G401 (cell line): ENCODE measurements around the gene ARHGEF11. TPM values are rescaled to one million over a fixed set of nuclear protein-coding genes. Genes with fewer than 3 reads are reported as not detected.
A peak's percentile ranks its signal among the peaks of the same experiment; 100 is the strongest.

Experiments used
- DNase-seq: peaks from one replicate; pipeline ENCODE4 v3.0.0-alpha.2; 2015; ENCODE audit warnings: low spot score
- in situ Hi-C: cut with HindIII; loops from 2 replicates; pipeline ENCODE4 v1.10.0; 2016; ENCODE audit warnings: low sequenced_read_pairs, mixed read lengths
- total RNA-seq: library from RNA; depleted of rRNA; stranded (reverse); fragments of >200 nt; shearing (Covaris generic); gene quantifications from 2 replicates; pipeline ENCODE4 v1.2.3, GENCODE V29; 2014

ARHGEF11 gene
- total RNA-seq, 1 experiment from 2014 or later, result 23.1 TPM

DNA sequence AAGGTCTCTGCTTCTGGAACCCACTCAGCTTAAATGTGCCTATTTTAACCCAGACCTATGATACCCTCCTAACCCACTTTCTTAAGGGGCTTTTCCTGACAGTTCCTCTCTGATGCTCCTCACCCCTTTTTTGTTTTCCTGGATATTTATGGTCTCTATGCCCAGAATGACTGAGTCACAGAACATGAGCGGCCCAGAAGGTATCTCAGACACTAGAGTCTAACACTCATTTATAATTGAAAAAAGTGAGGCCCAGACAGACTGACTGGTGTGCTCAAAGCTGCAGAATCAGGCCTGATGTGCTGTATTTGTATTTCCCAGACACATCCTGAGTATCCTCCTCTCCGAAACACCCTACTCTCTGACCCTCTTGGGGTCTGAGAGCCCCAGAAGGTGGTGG is 81.1 kb downstream of the ARHGEF11 start:
- in situ Hi-C loops, result no loop called here
- no peak for DNase-seq

DNA sequence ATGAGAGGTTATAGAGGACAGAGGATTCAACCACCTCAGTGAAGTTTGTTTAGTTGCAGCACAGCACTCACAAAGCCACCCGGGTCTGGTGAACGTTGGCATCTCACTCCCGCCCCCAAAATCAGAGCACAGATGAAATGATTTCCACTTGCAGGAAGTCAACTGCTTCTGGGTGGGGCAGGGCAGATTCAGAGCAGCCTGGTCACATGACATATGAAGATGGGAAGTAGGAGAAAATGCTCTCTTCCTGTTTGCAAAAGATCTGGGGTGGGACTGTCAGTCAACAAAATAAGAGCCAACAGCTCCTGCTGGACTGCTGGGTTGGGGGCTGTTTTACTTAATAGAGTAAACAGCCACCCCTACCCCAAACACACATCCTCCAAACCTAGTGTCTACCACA is 81.9 kb downstream of the ARHGEF11 start:
- DNase-seq, result no peak
- in situ Hi-C loops, result no loop called here

DNA sequence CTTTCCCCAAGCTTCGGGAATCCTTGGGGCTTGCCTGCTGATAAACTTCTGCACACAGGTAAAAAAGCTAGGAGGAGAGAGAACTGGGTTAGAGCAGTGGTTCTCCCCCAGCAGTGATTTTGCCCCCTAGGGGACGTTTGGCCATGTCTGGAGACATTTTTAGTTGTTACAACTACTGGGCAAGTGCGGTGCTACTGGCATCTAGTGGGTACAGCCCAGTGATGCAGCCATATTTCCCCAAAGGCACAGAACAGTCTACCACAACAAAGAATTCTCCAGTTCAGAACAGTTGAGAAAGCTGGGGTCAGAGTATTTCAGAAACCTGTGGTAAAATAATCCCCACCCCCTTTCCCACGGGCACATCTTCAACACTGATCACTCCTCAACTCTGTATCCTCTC is 83.8 kb downstream of the ARHGEF11 start:
- in situ Hi-C loops, result no loop called here

DNA sequence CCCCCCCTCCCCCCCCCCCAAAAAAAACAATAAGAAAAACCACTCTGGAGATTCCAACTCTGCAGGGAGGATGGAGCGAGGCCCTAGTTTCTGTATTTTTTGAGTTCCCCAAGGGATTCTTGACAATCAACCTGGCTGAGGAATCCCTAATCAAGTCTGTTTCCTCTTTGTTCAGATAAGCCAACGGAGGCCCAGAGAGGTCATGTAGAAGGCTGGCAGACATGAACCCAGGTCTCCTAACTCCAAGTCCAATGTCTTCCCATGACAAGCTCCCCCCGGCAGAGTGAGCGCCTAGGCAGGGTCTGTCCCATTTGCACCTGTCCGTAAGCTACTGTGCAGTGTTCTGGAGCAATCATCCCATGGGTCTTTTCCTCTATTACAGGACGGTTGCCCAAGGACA is 85.6 kb downstream of the ARHGEF11 start:
- DNase-seq, result no peak
- in situ Hi-C loops, result no loop called here

More for the DNA sequence above, 83.8 kb downstream of the ARHGEF11 start:
- DNase-seq, result no peak

DNA sequence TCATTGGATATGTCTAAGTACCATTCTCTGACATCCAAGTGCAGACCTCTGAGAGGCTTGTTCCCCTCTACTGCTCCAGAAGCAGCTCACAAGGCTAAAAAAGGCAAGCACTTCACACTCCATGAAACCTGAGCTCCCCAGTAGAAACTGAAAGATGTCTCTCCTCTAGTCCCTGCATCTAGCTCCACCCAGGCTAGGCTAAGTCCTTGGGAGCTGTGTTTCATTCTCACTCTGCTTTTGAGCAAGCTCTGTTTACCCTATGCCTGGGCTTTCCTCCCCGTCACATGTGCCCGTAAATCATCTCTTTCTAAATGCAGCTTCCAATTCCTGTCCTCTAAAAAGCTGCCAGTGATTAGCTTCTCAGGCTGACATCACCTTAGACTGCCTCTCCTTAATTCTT is 86.1 kb downstream of the ARHGEF11 start:
- in situ Hi-C loops, result no loop called here
- DNase-seq, result no peak

DNA sequence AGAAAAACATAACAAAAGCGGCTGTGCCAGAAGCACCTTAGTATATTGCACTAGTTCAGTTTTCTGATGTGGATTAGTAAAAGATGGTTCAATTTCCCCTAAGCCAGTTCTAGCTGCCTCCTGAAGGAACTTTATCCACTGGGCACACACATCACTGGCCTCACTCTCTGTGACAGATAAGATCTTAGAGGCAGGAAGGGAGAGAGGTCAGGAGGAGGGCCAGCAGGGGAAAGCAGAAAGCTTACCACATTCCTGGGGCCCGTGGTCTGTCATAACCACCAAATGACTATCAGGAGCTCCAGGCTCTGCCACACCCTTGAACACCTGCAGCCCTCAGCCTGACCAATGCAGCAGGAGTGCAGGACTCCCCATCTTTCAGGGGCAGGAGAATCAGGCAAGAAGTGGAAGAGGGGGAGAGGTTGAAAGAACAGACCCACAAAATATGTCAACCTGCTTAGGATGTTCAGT is 87.3 kb downstream of the ARHGEF11 start:
- in situ Hi-C loops, result no loop called here
- DNase-seq, result no peak

DNA sequence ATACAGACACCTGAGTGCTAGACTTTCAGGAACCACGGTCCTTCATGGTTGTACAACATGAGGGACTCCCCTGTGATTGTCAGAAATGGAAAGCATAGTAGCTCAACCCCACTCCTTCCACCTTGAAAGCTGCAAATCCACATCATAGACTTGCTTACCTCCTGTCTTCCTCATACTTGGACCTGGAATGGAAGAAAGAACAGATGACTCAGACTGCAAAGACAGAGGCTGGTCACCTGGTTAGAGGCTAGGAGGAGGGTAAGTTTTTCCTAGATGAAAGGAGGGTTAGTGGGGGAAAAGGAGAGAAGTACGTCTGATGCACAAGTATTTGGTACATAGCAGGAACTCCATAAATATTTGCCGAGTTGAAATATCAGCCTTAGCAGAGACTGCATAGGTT is 87.9 kb downstream of the ARHGEF11 start:
- in situ Hi-C loops, result no loop called here
- DNase-seq, result no peak

DNA sequence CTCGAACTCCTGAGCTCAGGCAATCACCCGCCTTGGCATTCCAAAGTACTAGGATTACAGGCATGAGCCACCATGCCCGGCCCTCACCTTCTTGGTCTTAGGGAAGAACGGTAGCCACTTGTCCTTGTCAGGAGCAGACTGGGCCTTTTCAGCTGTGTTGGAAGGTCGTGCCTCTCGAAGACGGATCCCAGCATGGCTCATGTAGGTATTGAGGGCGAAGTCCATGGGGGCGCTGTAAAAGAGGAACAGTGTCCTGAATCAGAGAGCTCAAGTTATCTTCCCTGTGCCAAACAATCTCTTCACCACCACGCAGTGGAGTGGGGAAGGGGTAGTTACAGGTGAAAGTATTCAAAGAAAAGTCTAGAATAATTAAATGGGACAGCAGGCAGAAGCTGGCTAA is 89.2 kb downstream of the ARHGEF11 start:
- DNase-seq, result no peak
- in situ Hi-C loops, result no loop called here

DNA sequence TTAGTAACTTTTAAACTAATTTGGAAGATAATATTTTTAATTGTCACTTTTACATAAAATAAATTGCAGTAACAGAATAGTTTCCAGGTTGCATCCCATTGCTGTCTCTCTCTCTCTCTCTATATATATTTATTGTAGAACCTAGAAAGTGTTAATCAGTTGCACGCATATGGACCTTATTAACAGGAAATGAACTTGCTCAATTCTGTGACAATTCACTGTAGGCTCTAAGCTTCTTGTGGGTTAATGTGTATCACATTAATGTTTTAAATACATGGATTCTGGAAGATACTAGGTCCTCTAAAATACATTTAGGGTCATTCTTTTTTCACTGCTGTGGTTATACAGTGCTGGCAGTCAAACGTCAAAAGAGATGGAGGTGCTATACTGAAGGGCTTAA is 92.0 kb downstream of the ARHGEF11 start:
- in situ Hi-C loops, result no loop called here
- DNase-seq, result no peak

DNA sequence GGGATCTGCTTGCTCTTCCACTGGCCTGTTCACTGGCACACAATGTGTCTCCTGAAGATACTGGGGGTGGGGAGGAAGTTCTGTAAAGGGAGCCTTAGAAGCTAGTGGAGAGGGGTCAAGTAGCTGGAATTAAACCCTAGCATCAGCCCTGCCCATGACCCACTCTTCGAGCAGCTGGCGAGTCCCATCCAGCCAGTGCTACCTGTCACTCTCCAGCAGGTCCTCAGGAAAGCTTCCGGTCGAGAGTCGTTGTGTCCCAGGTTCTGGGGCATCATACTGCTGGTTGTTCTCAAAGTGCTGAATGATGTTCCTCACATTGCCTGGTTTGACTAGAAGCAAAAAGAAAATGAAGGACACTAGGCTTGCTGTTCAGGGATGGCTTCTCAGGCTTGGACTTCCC is 94.2 kb downstream of the ARHGEF11 start:
- no peak for DNase-seq
- in situ Hi-C loops, result no loop called here

DNA sequence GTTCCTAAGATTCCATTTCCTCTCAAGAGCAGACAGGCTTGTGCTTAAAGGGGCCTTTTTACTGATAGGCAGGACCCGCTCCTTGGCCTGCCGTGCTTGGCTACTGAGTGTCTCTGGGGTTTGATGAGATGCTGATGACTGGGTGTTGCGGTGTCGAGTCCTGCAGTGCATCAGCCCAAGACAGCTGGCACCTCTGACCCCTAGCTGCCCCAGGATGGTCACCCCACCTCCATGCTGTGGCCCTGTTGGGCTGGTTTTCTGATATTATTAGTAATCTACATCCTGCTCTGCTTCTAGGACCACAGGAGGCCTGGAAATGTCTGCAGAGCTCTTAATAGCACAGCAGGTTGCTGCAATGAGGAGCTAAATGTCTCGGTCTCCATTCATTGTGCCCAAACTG is 96.4 kb downstream of the ARHGEF11 start:
- DNase-seq, result no peak
- in situ Hi-C loops, result no loop called here

DNA sequence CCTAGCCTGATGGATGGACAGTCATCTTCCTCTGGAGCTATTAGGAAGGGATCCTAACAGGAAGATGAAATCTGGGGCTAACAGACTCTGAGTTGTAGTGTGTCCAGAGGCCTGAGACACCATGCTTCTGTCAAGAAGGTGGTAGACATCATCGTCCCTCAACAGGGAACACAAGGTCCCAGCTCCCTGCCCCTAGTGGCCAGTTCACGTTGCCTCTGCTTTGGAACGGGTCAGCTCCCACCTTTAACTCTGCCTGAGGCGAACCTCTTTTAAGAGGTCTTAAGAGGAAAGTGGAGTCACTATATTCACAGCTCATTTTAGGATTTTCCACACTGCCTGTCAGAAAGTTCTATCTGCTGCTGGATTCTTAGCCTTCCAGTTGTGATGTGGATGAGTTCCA is 96.8 kb downstream of the ARHGEF11 start:
- in situ Hi-C loops, result no loop called here
- no peak for DNase-seq

DNA sequence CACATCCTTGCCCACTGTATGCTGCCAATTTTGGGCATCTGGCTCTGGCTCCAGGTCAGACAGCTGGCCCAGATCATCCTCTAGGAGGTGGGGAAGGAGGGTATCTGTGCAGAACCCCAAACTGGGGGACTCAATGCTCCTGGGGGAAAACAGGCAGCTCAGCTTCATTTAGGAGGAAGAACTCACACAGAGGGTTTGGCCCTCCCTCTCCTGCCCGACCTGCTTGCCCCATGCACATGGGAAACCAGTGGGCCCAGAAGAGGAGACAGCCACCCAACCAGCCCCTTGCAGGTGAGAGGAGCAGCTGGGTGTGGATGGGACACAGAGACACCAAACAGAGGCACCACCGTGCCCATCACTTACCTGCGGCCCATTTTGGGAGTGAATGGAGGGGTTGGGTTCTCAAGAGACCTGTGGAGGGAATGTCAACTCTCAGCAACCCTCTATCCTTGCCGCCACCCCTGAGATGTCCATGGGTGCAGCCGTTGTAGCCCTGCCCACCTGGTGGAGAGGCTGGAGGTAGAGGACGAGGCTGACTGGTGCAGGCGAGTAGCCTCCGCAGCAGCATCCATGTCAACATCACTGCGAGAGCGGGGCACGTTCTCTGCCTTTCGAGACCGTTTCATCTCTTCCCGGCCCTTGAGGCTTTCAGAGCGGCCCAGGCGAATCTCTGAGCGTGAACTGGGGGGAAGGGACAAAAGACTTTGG is 97.6 kb downstream of the ARHGEF11 start:
- no peak for DNase-seq
- in situ Hi-C loops, result no loop called here

DNA sequence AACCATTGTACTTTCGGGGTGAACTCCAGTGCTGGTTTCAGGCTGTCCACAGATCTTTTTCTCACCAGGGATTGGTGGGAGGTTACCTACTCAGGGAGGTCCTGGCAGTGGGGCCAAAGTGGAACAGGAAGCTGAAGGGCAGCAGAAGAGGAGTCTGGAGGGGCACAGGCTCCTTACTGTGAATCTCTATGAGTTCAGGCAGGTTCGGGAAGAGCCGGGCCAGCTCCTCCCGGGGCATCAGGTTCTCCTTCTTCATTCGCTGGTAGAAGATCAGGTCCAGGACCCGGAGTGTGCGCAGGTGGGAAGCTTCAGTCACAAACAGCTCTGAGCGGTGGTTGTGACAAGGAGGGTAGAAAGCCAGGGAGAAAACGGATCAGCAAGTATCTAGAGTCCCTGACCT is 98.4 kb downstream of the ARHGEF11 start:
- in situ Hi-C loops, result no loop called here
- no peak for DNase-seq

DNA sequence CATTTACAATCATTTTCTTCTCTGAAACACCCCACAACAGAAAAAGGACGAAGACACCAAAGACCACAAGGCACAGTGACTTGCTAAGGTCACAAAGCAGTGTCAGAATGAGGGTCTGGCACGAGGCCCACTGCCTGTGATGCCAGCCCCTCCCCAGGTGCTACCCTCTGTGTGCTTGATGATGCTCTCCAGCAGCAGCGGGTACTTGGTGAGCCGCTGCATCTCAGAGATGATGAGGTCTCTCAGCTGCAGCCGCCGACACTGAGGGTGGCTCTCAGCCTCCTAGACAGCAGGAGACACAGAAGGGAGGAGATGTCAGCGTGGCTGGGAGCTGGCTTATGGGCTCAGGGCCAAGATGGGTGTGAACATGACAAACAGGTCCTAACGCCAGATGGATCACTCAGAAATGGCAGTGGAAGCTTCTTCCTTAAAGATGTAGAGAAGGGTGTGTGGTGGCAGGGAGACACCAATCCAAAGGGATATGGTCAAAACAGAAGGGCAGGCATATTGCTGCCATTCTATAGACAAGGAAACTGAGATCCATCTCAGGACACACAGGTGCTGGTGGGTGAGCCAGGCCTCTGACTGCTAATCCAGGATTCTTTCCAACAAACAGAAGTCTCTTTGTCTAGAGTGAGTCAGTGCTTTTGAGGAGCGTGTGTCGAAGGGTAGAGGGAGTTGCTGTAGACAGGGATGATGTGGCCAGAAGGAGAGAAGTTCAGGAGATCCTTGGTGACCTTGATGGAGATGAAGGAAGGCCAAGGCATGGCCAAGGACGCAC is 99.5 kb downstream of the ARHGEF11 start:
- in situ Hi-C loops, result no loop called here
- peak; percentile 64 for DNase-seq

DNA sequence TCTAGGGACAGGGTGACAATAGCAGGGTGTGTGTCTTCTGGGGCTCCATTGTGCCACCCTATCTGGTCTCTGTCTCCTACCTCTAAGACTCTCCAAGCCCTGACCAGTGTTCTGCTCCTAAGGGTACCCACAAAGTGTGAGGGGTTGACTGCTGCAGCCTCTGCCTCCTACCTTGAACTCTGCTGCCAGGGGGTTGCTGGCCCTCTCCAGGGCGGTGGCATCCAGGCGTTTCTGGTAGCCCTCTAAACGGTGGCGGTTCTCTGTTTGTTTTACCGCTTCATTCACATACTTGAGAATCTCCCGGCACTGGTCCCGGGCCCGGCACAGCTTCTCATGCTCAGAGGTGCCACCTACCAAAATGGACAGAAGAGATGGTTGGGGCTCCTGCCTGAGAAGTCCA is 100.7 kb downstream of the ARHGEF11 start:
- in situ Hi-C loops, result no loop called here
- no peak for DNase-seq

DNA sequence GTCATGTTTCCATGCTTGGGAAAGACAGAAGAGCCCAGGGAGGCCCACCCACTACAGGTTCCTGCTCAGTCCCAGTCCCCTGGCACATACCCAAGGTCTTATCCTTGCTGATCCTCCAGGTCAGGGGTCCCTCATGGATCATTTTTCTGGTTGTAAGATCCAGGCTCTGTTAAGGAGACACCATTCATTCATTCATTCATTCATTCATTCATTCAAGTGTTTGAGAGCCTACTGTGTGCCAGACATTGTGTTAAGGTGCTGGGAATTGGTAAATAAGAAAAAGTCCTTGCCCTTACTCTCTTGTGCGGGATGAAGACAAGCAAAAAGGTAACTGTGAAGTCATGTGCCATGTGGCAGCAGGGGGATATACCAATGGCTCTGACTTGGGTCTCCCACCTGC is 101.3 kb downstream of the ARHGEF11 start:
- in situ Hi-C loops, result no loop called here
- DNase-seq, result no peak

DNA sequence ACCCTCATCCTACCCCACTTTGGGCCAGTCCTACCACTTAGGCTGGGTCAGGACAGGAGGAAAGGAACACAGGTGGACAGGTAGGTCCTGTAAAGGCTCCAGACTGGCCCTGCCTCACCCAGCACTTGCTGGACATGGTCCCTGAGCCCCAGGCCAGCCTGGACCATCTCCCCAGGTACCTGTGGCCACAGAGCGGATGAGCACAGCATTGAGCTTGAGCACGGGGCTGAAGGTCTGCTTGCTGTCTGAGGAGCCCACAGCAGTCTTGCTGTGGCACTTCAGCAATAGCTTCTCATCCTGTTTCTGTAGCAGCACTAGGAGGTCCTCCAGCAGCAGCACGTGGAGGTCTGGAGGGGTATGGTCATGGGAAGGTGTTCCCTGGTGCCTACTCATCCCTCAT is 101.8 kb downstream of the ARHGEF11 start:
- no peak for DNase-seq
- in situ Hi-C loops, result no loop called here

DNA sequence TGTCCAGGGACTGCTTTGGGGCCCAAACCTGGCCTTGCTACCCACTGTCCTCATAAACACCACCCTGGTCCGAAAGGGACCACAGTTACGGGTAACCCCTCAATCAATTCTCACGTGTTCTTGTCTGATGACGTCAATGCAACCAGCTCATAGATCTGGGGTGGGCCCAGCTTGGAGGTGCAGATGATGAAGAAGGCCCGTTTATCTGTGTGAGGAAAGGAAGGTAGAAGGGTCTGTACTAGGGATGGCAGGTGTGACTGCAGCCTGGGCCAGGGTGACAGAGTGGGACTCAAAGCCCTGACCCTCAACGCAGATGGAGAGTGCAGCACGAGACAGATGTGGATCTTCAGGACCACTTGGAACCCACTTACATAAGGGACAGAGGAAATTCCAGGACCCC is 103.0 kb downstream of the ARHGEF11 start:
- DNase-seq, result no peak
- in situ Hi-C loops, result no loop called here

DNA sequence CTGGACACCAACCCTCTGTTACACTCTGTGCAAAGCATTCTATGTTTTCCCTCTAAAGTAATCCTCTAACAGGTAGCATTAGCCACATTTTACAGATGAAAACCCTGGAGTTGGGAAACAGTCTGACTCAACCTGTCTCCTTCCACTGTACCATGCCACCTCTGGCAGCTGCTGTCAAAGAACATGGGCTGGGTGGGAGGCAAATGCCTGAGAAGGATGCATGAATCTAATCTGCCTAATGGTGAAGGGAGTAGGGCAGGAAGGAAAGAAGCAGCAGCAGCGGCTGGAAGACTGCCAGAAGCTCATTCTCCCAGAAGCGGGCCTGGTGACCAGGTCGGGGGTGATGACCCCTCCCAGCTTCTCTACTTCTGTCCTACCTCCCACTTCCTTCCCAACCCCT is 103.4 kb downstream of the ARHGEF11 start:
- in situ Hi-C loops, result no loop called here
- DNase-seq, result no peak

DNA sequence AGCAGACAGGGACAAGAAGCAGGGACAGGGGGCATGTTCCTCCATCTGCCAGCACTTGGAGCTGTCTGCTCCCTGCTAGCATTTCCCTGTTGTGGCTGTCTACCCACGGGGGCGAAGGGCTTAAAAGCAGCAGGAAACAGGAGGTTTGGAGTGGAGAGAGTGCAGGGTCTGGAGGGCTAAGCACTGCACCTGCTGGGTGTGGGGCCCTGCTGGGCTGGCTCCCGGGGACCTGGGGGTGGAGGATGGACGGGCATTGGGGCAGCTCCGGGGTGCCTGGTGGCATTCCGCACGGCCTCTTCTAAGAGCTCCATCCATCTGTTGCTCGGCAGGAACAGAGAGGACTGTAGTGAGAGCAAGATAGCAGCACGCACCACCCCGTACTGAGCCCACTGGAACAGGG is 103.9 kb downstream of the ARHGEF11 start:
- in situ Hi-C loops, result no loop called here
- DNase-seq, result peak; percentile 23
